Stimulated activated CD8-positive, alpha-beta memory T cell treated with anti-CD3 and anti-CD28 coated beads, Interleukin-12 subunit alpha, Interleukin-12 subunit beta, amount 100 ng/mL, for 1 hour (primary cell): Measurements from ENCODE around the gene TMEM233.

ENCODE experiments used
- DNase-seq: peaks from one replicate; pipeline ENCODE4 v3.0.0-alpha.2; 2020; ENCODE audit warnings: low read depth

Gene TMEM233

GRCh38 chr12:119681728-119682638, 88.4 kb downstream of the TMEM233 start:
- DNase-seq = no peak

- no peak for DNase-seq
Measured at GRCh38 chr12:119682639-119683252, 89.2 kb downstream of the TMEM233 start.

- no peak for DNase-seq
Measured at GRCh38 chr12:119683413-119683812, 89.8 kb downstream of the TMEM233 start.

GRCh38 chr12:119683816-119684215, 90.2 kb downstream of the TMEM233 start:
- DNase-seq = no peak

GRCh38 chr12:119684711-119685369, 91.3 kb downstream of the TMEM233 start:
- DNase-seq = no peak

GRCh38 chr12:119685375-119685774, 91.8 kb downstream of the TMEM233 start:
- no peak for DNase-seq

GRCh38 chr12:119686355-119686754, 92.8 kb downstream of the TMEM233 start:
- no peak for DNase-seq

GRCh38 chr12:119686776-119687175, 93.2 kb downstream of the TMEM233 start:
- DNase-seq = no peak

- no peak for DNase-seq
Measured at GRCh38 chr12:119687406-119687805, 93.8 kb downstream of the TMEM233 start.

- DNase-seq = no peak
Measured at GRCh38 chr12:119687879-119688278, 94.3 kb downstream of the TMEM233 start.

GRCh38 chr12:119689935-119690500, 96.4 kb downstream of the TMEM233 start:
- no peak for DNase-seq

GRCh38 chr12:119691202-119691810, 97.7 kb downstream of the TMEM233 start:
- no peak for DNase-seq

GRCh38 chr12:119692410-119692809, 98.8 kb downstream of the TMEM233 start:
- DNase-seq = no peak
